ENCODE data around the gene RAB8B.

RAB8B gene

GRCh38 chr15:63313825-63314224 lies 124.4 kb downstream of the RAB8B start:
- no peak for DNase-seq (ENCODE audit: low spot score)

- no peak for DNase-seq (ENCODE audit: low spot score)
These were observed 125.0 kb downstream of the RAB8B start for GRCh38 chr15:63314409-63314808.
